ENCODE data around the gene S100A12.
"Not testable (repeated sequence)": the region's sequence is repeated elsewhere in the genome, so short reads cannot be mapped to it uniquely, and the experiment has no call there.

DNA sequence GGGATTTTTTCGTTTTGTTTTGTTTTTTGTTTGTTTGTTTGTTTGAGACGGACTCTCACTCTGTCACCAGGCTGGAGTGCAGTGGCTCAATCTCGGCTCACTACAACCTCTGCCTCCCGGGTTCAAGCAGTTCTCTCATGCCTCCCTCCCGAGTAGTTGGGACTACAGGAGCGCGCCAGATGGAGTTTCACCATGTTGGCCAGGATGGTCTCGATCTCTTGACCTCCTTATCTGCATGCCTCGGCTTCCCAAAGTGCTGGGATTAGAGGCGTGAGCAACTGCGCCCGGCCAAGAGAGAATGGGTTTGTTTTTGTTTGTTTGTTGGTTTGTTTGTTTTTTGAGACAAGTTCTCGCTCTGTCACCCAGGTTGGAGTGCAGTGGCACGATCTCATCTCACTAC, 28.4 kb downstream of the S100A12 start:
- not testable (repeated sequence) for TF ChIP-seq POLR2A (conservative IDR thresholded peaks at IDR 0.05); JUNB (CRISPR knock-in tag; conservative IDR thresholded peaks at IDR 0.05); KDM1A (IDR thresholded peaks at IDR 0.05); NR2C2 (CRISPR knock-in tag; IDR thresholded peaks at IDR 0.05); NR2C2 (tag; IDR thresholded peaks at IDR 0.05); ZNF507 (tag; conservative IDR thresholded peaks at IDR 0.05); CTCF (IDR thresholded peaks at IDR 0.05 in 2 of 3, conservative IDR thresholded peaks at IDR 0.05 in 1 of 3; ENCODE audit: insufficient read depth in 2 of 3, low read depth in 1 of 3, low read length in 3 of 3); SIRT6 (IDR thresholded peaks at IDR 0.05; ENCODE audit: low read depth, low read length); POLR2AphosphoS5 (IDR thresholded peaks at IDR 0.05; ENCODE audit: control insufficient read depth, insufficient read depth, low read depth, low read length)
- TF ChIP-seq, protein P1, sequence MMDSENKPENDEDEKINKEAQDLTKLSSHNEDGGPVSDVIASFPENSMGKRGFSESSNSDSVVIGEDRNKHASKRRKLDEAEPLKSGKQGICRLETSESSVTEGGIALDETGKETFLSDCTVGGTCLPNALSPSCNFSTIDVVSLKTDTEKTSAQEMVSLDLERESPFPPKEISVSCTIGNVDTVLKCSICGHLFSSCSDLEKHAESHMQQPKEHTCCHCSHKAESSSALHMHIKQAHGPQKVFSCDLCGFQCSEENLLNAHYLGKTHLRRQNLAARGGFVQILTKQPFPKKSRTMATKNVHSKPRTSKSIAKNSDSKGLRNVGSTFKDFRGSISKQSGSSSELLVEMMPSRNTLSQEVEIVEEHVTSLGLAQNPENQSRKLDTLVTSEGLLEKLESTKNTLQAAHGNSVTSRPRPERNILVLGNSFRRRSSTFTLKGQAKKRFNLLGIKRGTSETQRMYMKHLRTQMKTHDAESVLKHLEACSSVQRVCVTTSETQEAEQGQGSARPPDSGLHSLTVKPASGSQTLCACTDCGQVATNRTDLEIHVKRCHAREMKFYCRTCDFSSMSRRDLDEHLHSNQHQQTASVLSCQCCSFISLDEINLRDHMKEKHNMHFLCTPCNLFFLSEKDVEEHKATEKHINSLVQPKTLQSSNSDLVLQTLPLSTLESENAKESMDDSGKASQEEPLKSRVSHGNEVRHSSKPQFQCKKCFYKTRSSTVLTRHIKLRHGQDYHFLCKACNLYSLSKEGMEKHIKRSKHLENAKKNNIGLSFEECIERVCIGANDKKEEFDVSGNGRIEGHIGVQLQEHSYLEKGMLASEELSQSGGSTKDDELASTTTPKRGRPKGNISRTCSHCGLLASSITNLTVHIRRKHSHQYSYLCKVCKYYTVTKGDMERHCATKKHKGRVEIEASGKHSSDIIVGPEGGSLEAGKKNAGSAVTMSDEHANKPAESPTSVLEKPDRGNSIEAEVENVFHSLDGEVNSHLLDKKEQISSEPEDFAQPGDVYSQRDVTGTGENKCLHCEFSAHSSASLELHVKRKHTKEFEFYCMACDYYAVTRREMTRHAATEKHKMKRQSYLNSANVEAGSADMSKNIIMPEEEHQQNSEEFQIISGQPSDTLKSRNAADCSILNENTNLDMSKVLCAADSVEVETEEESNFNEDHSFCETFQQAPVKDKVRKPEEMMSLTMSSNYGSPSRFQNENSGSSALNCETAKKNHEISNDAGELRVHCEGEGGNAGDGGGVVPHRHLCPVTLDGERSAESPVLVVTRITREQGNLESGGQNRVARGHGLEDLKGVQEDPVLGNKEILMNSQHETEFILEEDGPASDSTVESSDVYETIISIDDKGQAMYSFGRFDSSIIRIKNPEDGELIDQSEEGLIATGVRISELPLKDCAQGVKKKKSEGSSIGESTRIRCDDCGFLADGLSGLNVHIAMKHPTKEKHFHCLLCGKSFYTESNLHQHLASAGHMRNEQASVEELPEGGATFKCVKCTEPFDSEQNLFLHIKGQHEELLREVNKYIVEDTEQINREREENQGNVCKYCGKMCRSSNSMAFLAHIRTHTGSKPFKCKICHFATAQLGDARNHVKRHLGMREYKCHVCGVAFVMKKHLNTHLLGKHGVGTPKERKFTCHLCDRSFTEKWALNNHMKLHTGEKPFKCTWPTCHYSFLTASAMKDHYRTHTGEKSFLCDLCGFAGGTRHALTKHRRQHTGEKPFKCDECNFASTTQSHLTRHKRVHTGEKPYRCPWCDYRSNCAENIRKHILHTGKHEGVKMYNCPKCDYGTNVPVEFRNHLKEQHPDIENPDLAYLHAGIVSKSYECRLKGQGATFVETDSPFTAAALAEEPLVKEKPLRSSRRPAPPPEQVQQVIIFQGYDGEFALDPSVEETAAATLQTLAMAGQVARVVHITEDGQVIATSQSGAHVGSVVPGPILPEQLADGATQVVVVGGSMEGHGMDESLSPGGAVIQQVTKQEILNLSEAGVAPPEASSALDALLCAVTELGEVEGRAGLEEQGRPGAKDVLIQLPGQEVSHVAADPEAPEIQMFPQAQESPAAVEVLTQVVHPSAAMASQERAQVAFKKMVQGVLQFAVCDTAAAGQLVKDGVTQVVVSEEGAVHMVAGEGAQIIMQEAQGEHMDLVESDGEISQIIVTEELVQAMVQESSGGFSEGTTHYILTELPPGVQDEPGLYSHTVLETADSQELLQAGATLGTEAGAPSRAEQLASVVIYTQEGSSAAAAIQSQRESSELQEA (IDR thresholded peaks at IDR 0.05; ENCODE audit: low read depth): not testable (repeated sequence)
- TF ChIP-seq, protein P2, sequence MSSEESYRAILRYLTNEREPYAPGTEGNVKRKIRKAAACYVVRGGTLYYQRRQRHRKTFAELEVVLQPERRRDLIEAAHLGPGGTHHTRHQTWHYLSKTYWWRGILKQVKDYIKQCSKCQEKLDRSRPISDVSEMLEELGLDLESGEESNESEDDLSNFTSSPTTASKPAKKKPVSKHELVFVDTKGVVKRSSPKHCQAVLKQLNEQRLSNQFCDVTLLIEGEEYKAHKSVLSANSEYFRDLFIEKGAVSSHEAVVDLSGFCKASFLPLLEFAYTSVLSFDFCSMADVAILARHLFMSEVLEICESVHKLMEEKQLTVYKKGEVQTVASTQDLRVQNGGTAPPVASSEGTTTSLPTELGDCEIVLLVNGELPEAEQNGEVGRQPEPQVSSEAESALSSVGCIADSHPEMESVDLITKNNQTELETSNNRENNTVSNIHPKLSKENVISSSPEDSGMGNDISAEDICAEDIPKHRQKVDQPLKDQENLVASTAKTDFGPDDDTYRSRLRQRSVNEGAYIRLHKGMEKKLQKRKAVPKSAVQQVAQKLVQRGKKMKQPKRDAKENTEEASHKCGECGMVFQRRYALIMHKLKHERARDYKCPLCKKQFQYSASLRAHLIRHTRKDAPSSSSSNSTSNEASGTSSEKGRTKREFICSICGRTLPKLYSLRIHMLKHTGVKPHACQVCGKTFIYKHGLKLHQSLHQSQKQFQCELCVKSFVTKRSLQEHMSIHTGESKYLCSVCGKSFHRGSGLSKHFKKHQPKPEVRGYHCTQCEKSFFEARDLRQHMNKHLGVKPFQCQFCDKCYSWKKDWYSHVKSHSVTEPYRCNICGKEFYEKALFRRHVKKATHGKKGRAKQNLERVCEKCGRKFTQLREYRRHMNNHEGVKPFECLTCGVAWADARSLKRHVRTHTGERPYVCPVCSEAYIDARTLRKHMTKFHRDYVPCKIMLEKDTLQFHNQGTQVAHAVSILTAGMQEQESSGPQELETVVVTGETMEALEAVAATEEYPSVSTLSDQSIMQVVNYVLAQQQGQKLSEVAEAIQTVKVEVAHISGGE (CRISPR knock-in tag; IDR thresholded peaks at IDR 0.05): not testable (repeated sequence)
